ENCODE measurements around the gene NPY4R.
"Not testable (repeated sequence)": the region's sequence is repeated elsewhere in the genome, so short reads cannot be mapped to it uniquely, and the experiment has no call there.

NPY4R gene

GRCh38 chr10:46442706-46443275 is 23.0 kb downstream of the NPY4R start:
- not testable (repeated sequence) for H3K27me3 Mint-ChIP-seq; H3K27ac Mint-ChIP-seq; DNase-seq (ENCODE audit: low spot score in 2 of 2); H3K9me3 Mint-ChIP-seq; H3K4me1 Mint-ChIP-seq; ATAC-seq (ENCODE audit: low read depth); H3K4me3 Mint-ChIP-seq; H3K36me3 Mint-ChIP-seq

DNA sequence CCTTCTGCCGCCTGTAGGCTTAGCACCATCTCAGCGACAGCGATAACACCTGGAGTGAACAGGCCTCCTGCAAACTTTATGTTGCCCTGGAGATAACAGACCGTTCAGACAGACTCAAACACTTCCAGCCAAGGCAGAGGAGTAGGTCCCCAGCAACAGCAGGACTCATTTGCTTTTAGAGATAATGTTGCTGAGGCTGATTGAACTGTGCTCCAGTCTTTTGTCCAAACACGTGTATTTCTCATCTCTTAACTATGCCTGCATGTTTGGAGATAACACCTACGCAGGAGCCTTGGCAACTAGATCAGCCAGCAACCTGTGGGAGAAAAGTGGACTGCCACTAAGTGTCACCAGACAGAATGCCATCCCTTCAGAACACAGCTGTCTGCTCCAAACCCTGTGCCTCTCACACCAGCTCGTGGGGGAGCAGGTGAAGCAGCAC is 23.9 kb downstream of the NPY4R start:
- not testable (repeated sequence) for DNase-seq (ENCODE audit: low spot score in 2 of 2); H3K9me3 Mint-ChIP-seq; H3K4me1 Mint-ChIP-seq; H3K36me3 Mint-ChIP-seq; ATAC-seq (ENCODE audit: low read depth); H3K4me3 Mint-ChIP-seq; H3K27ac Mint-ChIP-seq; H3K27me3 Mint-ChIP-seq

DNA sequence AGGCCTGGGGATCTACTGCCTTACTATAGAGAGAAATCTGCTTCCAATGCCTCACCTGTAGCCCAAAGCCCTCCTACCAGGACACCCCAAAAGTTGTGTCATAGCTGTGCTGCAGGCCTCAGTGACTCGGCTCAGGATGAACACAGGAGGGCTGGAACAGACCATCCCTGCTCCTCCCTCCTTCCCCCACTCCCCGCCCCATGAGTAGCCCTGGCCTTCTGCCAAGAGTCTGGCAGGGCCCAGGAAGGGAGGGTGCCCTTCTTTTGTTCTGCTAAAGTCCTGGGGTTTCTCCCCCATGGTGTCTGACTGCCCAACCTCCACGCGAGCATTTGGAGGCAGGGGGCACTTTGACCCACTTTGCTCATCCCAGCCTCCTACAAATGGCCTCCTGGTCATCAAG is 24.8 kb downstream of the NPY4R start:
- H3K27me3 Mint-ChIP-seq; DNase-seq (ENCODE audit: low spot score in 2 of 2); H3K4me3 Mint-ChIP-seq; H3K36me3 Mint-ChIP-seq; H3K4me1 Mint-ChIP-seq; H3K27ac Mint-ChIP-seq; H3K9me3 Mint-ChIP-seq; ATAC-seq (ENCODE audit: low read depth): not testable (repeated sequence)

- not testable (repeated sequence) for H3K4me3 Mint-ChIP-seq; H3K27ac Mint-ChIP-seq; ATAC-seq (ENCODE audit: low read depth)
Observed at GRCh38 chr10:46423550-46423949, 42.2 kb downstream of the NPY4R start.

DNA sequence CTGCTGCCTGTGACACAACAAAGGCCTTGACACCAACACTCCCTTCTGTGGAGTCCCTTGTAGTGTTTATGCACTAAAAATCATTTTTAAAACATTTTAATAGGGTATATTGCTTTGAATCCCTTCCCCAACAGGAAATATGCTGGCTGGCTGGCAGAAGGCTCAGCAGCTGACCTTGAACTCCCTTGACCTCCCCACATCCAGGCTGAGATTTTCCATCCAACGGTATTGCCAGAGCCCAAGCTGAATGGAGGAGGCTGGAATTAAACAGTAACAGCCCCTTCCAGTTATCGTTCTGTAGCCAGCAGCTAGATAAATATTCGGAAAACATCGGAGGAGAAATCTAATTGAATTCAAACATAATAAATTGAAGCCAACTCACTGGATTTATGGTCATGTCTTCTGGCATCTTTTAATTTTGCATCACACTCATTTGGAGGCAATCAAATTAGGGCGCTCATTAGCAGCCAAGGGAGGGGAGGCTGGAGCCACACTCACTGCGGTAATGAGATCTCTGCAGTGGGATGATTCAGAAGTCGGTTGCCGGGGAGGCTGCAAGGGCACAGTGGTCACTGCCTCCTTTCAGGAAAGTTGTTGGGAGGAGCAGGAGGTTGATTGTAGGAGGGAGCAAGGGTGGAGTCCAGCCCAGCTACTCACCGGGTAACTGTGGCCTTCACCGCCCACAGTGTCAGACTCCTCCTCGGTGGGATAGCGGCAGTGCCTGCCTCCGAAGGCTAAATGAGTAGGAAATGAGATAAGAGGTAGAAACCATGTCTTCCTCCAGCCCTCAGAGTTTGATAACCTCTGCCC is 46.0 kb downstream of the NPY4R start:
- H3K27me3 Mint-ChIP-seq; H3K27ac Mint-ChIP-seq; H3K4me1 Mint-ChIP-seq; H3K4me3 Mint-ChIP-seq; H3K9me3 Mint-ChIP-seq; DNase-seq (ENCODE audit: low spot score in 2 of 2); ATAC-seq (ENCODE audit: low read depth); H3K36me3 Mint-ChIP-seq: not testable (repeated sequence)

More at GRCh38 chr10:46423550-46423949, 42.2 kb downstream of the NPY4R start:
- not testable (repeated sequence) for H3K27me3 Mint-ChIP-seq; H3K9me3 Mint-ChIP-seq; H3K4me1 Mint-ChIP-seq; DNase-seq (ENCODE audit: low spot score in 2 of 2); H3K36me3 Mint-ChIP-seq

- not testable (repeated sequence) for H3K4me1 Mint-ChIP-seq; H3K27me3 Mint-ChIP-seq; ATAC-seq (ENCODE audit: low read depth); H3K4me3 Mint-ChIP-seq; H3K27ac Mint-ChIP-seq; H3K36me3 Mint-ChIP-seq; H3K9me3 Mint-ChIP-seq; DNase-seq (ENCODE audit: low spot score in 2 of 2)
Observed at GRCh38 chr10:46418283-46418682, 47.5 kb downstream of the NPY4R start.

DNA sequence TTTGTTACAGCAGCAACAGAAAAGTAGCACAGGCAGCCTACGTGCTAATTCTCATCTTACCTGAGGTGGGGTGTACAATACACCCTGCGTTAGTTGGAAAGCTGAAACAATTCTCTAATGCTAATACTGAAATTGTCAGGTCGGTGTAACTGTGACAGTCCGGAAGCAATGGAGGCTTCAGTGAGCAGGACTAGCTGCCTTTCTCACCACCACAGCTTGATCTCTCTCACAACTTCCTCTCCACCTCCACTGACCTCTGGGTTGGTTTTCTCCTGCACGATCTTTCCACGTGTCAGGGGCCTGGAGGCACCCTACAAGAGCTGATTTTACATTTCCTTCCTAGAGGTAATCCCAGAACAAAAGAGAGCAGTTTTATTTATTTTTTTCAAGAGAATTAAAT is 50.5 kb downstream of the NPY4R start:
- H3K4me3 Mint-ChIP-seq; H3K9me3 Mint-ChIP-seq; H3K4me1 Mint-ChIP-seq; ATAC-seq (ENCODE audit: low read depth); H3K36me3 Mint-ChIP-seq; DNase-seq (ENCODE audit: low spot score in 2 of 2); H3K27me3 Mint-ChIP-seq; H3K27ac Mint-ChIP-seq: not testable (repeated sequence)

DNA sequence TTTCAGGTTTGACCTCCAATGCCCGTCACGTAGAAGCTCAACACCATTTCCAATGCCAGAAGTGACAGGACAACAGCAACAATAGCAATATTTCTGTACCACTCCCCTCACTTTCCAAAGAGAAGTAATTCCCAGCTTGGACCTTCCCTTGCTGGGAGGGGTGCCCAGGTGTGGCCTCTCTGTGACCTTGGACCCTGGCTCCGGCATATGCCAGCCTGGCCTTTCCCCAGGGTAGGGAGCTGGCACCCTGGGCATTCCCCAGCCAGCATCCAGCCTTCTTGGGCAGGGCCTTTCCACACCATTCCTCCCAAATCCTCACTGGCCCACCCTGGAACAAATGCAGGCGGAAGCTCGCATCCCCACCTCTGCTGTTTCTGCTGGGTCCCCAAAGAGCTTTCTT is 53.1 kb downstream of the NPY4R start:
- not testable (repeated sequence) for H3K27ac Mint-ChIP-seq; ATAC-seq (ENCODE audit: low read depth); H3K4me3 Mint-ChIP-seq; H3K36me3 Mint-ChIP-seq; DNase-seq (ENCODE audit: low spot score in 2 of 2); H3K9me3 Mint-ChIP-seq; H3K4me1 Mint-ChIP-seq; H3K27me3 Mint-ChIP-seq

- not testable (repeated sequence) for ATAC-seq (ENCODE audit: low read depth); H3K27ac Mint-ChIP-seq; H3K4me1 Mint-ChIP-seq; H3K4me3 Mint-ChIP-seq; H3K27me3 Mint-ChIP-seq; H3K36me3 Mint-ChIP-seq; H3K9me3 Mint-ChIP-seq; DNase-seq (ENCODE audit: low spot score in 2 of 2)
Observed at GRCh38 chr10:46411123-46411522, 54.6 kb downstream of the NPY4R start.

Measured in memory B cell (primary cell).